Measurements from ENCODE around the gene LNX2.

The LNX2 gene

GRCh38 chr13:27504868-27505194 is 115.5 kb downstream of the LNX2 start:
- DNase-seq (ENCODE audit: low read depth) = no peak

- no peak for DNase-seq (ENCODE audit: low read depth)
Observed at GRCh38 chr13:27504128-27504867, 116.0 kb downstream of the LNX2 start.

GRCh38 chr13:27500806-27501534 is 119.4 kb downstream of the LNX2 start:
- no peak for DNase-seq (ENCODE audit: low read depth)

- no peak for DNase-seq (ENCODE audit: low read depth)
Observed at GRCh38 chr13:27497563-27498230, 122.6 kb downstream of the LNX2 start.

- no peak for DNase-seq (ENCODE audit: low read depth)
Observed at GRCh38 chr13:27496536-27497273, 123.6 kb downstream of the LNX2 start.

GRCh38 chr13:27496006-27496405 is 124.3 kb downstream of the LNX2 start:
- no peak for DNase-seq (ENCODE audit: low read depth)
